Activated CD4-positive, alpha-beta memory T cell treated with anti-CD3 and anti-CD28 coated beads, Interleukin-2, amount 10 ng/mL, durations not matched to agents 7 days and 5 days (primary cell): ENCODE results near the gene PCNX4. TPM values are rescaled to one million over a fixed set of nuclear protein-coding genes. Genes with fewer than 3 reads are reported as not detected.

Experiments used
- CTCF ChIA-PET: fragments of 350-600 bp; sonication (Branson Sonifier 250); formaldehyde crosslinking; loops from one replicate; lab custom pipeline; 2021; ENCODE audit warnings: antibody characterized with exemption, inconsistent platforms; lab: Charles Lee
- POLR2A ChIA-PET: fragments of 350-600 bp; sonication (Branson Sonifier 250); formaldehyde crosslinking; loops from one replicate; lab custom pipeline; 2021; ENCODE audit warnings: antibody characterized with exemption; lab: Charles Lee
- DNase-seq: peaks from one replicate; pipeline ENCODE4 v3.0.0-alpha.2; 2020
- H3K27ac Mint-ChIP-seq: one replicate; pipeline ENCODE4 v1.8.0; 2021; ENCODE audit warnings: mild to moderate bottlenecking, mixed read lengths
- H3K27me3 Mint-ChIP-seq: one replicate; pipeline ENCODE4 v1.8.0; 2021; ENCODE audit warnings: mixed read lengths
- H3K36me3 Mint-ChIP-seq: one replicate; pipeline ENCODE4 v1.8.0; 2021; ENCODE audit warnings: low read depth, mixed read lengths
- H3K4me1 Mint-ChIP-seq: one replicate; pipeline ENCODE4 v1.8.0; 2021; ENCODE audit warnings: mixed read lengths
- H3K4me3 Mint-ChIP-seq: one replicate; pipeline ENCODE4 v1.8.0; 2021; ENCODE audit warnings: mild to moderate bottlenecking, mixed read lengths
- H3K9me3 Mint-ChIP-seq: one replicate; pipeline ENCODE4 v1.8.0; 2021; ENCODE audit warnings: mixed read lengths
- total RNA-seq, 2 experiments: library from RNA; stranded (reverse); gene quantifications; one replicate each; pipeline ENCODE4 v1.2.3, GENCODE V29; 2021

PCNX4 gene
- total RNA-seq, 2 experiments from 2014 or later: 32.6 to 34.7 TPM

DNA sequence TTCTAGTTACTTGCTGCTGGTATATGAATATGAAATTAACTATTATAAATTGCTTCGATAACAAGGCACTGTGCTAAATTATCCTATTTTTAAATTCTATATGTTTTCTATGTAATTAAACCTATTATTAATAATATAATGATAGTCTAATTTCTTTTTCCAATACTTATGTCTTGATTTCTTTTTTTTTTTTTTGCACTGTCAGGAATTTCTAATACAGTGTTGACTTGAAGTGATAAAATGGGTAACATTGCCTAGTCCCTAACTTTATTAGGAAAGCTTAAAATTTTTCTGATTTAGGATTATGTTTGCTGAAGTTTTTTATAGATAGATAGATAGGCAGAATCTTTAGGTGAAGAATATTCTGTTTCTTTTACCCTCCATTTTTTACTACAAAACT lies 87.1 kb downstream of the PCNX4 start:
- ChIA-PET CTCF (interaction anchor here (9.9 kb wide), 1 partner anchor 214 kb away, joined by 149 read pairs; no protein-coding TSS in a partner anchor), POLR2A (no interaction called here)
- Mint-ChIP-seq H3K4me1 (peaks cover 7% of the 10 kb centered on the region), H3K36me3 (no peaks in the 10 kb centered on the region), H3K27ac (no peak overlapping the region), H3K4me3 (no peak overlapping the region), H3K27me3 (no peaks in the 10 kb centered on the region), H3K9me3 (no peaks in the 10 kb centered on the region)
- DNase-seq: no peak

DNA sequence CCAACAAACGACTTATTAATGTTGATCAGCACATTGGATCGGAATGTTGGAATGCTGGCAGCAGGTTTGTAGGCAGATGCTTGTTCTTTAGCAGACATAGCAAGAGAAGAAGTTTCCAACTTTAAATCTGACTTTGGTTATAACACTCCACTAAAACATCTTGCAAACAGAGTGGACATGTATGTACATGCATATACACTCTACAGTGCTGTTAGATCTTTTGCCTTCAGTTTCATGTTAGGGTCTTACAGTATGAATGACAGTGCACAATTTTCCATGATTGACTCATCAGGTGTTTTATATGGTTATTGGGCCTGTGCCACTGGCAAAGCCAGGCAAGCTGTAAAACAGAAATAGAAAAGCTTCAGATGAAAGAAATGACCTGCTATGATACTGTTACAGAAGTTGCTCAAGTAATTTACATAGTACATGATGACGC lies 87.7 kb downstream of the PCNX4 start:
- Mint-ChIP-seq H3K4me1 (peaks cover 10% of the 10 kb centered on the region), H3K36me3 (no peaks in the 10 kb centered on the region), H3K27me3 (no peaks in the 10 kb centered on the region), H3K4me3 (no peak overlapping the region), H3K9me3 (no peaks in the 10 kb centered on the region), H3K27ac (no peak overlapping the region)
- POLR2A ChIA-PET: no interaction called here
- CTCF ChIA-PET: interaction anchor here (9.9 kb wide), 1 partner anchor 215 kb away, joined by 149 read pairs; no protein-coding TSS in a partner anchor
- DNase-seq: no peak

DNA sequence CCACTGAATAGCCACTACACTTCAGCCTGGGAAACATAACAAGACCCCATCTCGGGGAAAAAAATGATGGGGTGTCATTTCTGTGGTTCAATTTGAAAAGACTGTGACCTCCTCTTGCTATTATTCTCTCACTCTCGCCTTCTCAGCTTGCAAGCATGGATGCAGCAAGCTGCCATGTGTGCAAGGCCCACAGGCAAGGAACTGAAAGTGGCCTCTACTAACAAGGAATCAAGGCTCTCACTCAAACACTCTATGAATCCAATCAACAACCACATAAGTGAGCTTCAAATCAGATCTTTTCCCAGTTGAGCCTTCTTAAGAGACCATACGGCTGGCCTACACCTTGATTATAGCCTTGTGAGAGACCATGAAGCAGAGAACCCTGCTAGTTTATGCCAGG lies 91.4 kb downstream of the PCNX4 start:
- DNase-seq: no peak
- H3K9me3 Mint-ChIP-seq: no peaks in the 10 kb centered on the region
- peaks cover 12% of the 10 kb centered on the region for H3K4me1 Mint-ChIP-seq
- H3K4me3 Mint-ChIP-seq: no peak overlapping the region
- H3K27ac Mint-ChIP-seq: no peak overlapping the region
- H3K27me3 Mint-ChIP-seq: peaks cover 1% of the 10 kb centered on the region
- ChIA-PET CTCF (interaction anchor here (0.6 to 9.9 kb wide), 20 partner anchors 9 to 606 kb away, joined by 3 to 149 read pairs (median 4); partner anchors contain the start of genes DHRS7 and PPM1A), POLR2A (interaction anchor here (1.0 to 2.3 kb wide), 3 partner anchors 18 to 91 kb away, joined by 3 to 17 read pairs (median 5); partner anchors contain the start of genes DHRS7 and PCNX4)
- no peaks in the 10 kb centered on the region for H3K36me3 Mint-ChIP-seq

DNA sequence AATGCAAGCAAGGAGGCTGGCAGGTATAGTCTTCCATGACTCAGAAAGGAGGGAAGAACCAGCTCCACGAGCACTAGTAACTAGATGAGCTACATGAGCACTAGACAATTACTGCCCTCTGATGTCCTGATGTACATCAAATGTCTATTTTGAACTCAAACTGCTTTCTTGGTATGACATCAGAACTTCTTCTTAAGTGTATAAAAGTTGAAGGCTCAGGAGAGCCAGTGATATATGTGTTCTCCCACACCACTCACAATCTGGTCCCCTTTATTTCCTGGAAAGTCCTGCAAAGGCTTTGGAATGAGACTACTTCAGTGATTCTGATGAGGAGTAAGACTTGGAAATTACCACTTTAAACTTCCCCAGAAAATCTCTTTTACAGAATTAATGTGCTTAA lies 92.0 kb downstream of the PCNX4 start:
- Mint-ChIP-seq H3K4me3 (peak overlapping the region; percentile 45), H3K9me3 (no peaks in the 10 kb centered on the region), H3K36me3 (no peaks in the 10 kb centered on the region), H3K27me3 (peaks cover 1% of the 10 kb centered on the region), H3K27ac (peak overlapping the region; percentile 2), H3K4me1 (peaks cover 12% of the 10 kb centered on the region)
- CTCF ChIA-PET: interaction anchor here (0.6 to 9.9 kb wide), 21 partner anchors 10 to 606 kb away, joined by 3 to 149 read pairs (median 4); partner anchors contain the start of genes DHRS7 and PPM1A
- POLR2A ChIA-PET: interaction anchor here (0.6 to 2.3 kb wide), 6 partner anchors 19 to 219 kb away, joined by 3 to 17 read pairs (median 4); partner anchors contain the start of genes DHRS7, PCNX4 and PPM1A
- DNase-seq: no peak

DNA sequence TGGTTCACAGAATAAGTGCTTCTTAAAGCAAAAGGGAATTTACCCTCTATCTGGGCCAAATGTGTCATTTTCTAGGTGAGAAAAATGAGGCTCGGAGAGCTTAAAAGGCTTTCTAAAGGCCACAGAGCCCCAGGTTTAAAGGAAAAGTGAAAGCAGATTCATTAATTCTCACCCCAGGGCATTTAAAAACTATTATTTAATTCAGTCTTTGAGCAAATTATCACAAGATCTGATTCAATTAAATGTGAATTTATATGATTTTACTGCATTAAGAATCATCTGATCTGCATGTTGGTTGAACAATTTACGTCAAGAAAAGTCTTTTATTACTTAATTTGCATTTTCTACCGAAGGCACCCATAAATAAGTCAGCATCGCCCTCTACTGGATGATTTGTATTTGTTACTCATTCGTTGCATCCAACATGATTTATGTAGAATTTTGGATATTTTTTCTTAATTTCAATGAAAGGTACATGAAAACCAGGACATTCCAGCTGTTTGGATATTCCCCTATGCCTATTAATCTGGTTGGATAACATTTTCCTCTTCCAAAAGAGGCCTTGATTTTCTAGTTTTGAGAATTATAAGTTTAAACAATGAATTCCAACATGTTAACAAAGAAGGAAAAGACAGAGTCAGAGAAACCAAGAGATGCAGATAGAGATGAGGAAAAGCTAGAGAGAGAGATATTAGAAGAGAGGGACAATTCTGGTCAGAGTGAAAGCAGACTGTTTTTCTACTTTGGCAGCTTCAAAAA lies 92.6 kb downstream of the PCNX4 start:
- ChIA-PET POLR2A (interaction anchor here (0.6 to 2.3 kb wide), 8 partner anchors 20 to 220 kb away, joined by 3 to 17 read pairs (median 3); partner anchors contain the start of genes DHRS7, PCNX4 and PPM1A), CTCF (interaction anchor here (0.6 to 9.9 kb wide), 23 partner anchors 11 to 607 kb away, joined by 3 to 149 read pairs (median 3); partner anchors contain the start of genes DHRS7 and PPM1A)
- Mint-ChIP-seq H3K9me3 (no peaks in the 10 kb centered on the region), H3K4me3 (peak overlapping the region; percentile 45), H3K4me1 (peaks cover 12% of the 10 kb centered on the region), H3K36me3 (no peaks in the 10 kb centered on the region), H3K27ac (peak overlapping the region; percentile 2), H3K27me3 (peaks cover 1% of the 10 kb centered on the region)
- no peak for DNase-seq

DNA sequence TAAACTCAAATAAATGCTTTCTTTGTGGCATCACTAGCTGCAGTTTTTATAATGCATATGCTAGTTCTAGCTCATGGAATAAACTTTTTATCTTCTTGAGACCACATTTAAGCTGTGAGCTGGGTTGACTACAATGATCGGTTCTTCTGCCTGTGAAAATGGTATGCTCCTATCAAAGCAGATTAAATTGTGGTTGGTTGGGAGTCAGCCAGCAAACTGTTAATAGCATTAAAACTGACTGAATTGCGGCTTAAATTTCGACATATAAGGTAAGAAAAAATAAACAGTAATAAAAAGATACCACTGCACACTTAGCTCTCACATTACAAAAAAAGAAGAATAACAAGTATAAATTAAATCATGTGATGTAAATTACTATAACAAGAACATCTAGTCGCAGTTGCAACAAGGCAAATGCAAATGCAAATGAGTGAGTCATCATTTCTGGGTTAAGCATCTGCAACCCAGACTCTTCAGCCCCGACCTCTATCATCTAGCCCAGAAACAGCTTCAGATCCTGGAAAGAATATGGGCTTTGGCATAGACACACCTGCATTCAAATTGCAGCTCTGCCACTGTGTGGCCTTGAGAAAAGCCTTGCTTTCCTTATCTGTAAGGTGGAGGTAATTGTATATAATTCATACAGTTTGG lies 93.3 kb downstream of the PCNX4 start:
- DNase-seq: no peak
- CTCF ChIA-PET: interaction anchor here (0.6 to 9.9 kb wide), 13 partner anchors 11 to 608 kb away, joined by 3 to 149 read pairs (median 6); partner anchors contain the start of genes DHRS7 and PPM1A
- Mint-ChIP-seq H3K4me1 (peaks cover 12% of the 10 kb centered on the region), H3K27ac (no peak overlapping the region), H3K4me3 (no peak overlapping the region), H3K9me3 (no peaks in the 10 kb centered on the region), H3K27me3 (peaks cover 1% of the 10 kb centered on the region), H3K36me3 (no peaks in the 10 kb centered on the region)
- POLR2A ChIA-PET: interaction anchor here (0.6 to 2.3 kb wide), 6 partner anchors 20 to 221 kb away, joined by 3 to 17 read pairs (median 4); partner anchors contain the start of genes DHRS7 and PPM1A

DNA sequence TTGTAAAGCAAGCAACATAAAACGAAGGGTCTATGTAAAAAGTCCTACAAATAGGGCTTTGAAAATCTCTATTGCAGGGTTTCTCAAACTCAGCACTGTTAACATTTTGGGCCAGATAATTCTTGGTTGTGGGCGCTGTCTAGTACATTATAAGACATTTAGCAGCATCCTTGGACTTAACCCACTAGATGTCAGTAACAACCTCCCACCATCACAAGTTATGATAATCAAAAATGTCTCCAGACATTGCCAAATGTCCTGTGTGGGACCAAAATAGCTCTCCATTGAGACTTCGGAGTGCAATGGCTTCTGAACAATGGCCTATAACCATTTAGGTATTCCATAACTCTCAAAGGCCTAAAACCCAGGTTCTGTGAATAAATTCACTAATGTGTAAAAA lies 96.4 kb downstream of the PCNX4 start:
- Mint-ChIP-seq H3K27ac (no peak overlapping the region), H3K27me3 (peaks cover 1% of the 10 kb centered on the region), H3K4me1 (peaks cover 12% of the 10 kb centered on the region), H3K9me3 (no peaks in the 10 kb centered on the region), H3K36me3 (no peaks in the 10 kb centered on the region), H3K4me3 (no peak overlapping the region)
- DNase-seq: no peak
- POLR2A ChIA-PET: interaction anchor here (0.6 kb wide), 1 partner anchor 61 kb away, joined by 3 read pairs; the partner anchor contains the start of gene PPM1A
- CTCF ChIA-PET: interaction anchor here (9.9 kb wide), 1 partner anchor 224 kb away, joined by 149 read pairs; no protein-coding TSS in a partner anchor

DNA sequence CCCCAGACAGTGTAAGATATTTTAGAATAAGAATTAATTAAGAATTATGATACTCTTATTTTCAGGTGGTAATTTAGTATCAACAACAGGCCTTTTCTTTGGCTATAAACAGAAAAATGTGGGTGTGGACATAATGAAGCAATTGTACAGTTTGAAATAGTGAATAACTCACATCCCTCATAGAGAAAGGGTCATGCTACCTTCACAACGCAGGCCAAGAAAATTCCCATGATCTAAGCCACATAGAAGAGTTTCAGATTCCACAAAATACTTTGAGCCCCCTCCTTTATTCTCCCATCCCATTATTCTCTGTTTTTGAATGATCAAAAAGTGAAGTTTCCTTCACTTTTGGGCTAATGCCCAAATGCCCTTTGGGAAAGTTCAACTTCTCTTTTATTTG lies 97.0 kb downstream of the PCNX4 start:
- ChIA-PET CTCF (no interaction called here), POLR2A (interaction anchor here (1.2 kb wide), 1 partner anchor 24 kb away, joined by 3 read pairs; the partner anchor contains the start of gene DHRS7)
- peaks cover 6% of the 10 kb centered on the region for H3K4me1 Mint-ChIP-seq
- no peaks in the 10 kb centered on the region for H3K36me3 Mint-ChIP-seq
- DNase-seq: no peak
- peaks cover 1% of the 10 kb centered on the region for H3K27me3 Mint-ChIP-seq
- no peak overlapping the region for H3K4me3 Mint-ChIP-seq
- H3K9me3 Mint-ChIP-seq: no peaks in the 10 kb centered on the region
- no peak overlapping the region for H3K27ac Mint-ChIP-seq

DNA sequence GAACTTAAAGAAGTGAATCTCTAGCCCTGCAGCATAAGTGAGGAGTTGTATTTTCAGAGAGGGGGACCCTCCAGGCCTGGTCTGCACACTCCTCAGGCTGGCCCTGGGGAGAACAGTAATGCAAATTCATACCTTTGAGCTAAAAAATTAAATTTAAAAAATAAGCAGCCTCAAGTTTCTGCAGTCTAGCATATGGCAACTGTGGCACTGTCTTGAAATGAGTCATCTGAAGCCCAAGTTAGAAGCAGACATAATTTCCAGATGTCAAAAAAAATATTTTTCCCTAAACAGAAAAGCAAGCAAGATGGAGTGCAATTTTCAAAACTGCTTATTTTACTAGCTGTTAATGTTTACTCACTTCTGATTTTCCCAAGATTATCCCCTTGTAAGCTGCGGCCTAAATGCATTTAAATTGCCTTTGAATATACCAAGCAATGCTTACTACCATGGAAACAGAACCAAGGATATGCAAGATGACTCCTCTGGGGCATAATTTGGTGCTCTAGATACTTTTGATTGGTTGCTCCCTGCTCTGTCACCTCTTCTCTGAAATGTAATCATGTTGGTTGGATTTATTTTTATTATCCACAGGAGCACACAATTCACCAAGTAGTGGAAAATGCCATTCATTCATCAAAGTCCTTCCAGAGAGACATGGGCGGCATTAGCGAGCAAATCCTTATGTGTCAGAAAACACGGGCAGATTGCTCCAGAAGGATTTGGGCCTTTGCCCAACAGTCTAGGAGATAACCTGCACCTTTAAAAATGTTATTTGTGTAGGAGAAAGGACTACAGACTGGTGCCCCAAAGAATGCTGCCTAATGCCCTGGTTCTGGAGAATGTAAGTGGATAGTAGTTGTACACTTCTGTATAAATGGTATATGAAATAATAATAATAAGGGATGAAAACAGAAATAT lies 98.5 kb downstream of the PCNX4 start:
- POLR2A ChIA-PET: interaction anchor here (1.0 to 1.2 kb wide), 2 partner anchors 25 to 110 kb away, joined by 3 read pairs; partner anchors contain the start of gene DHRS7

DNA sequence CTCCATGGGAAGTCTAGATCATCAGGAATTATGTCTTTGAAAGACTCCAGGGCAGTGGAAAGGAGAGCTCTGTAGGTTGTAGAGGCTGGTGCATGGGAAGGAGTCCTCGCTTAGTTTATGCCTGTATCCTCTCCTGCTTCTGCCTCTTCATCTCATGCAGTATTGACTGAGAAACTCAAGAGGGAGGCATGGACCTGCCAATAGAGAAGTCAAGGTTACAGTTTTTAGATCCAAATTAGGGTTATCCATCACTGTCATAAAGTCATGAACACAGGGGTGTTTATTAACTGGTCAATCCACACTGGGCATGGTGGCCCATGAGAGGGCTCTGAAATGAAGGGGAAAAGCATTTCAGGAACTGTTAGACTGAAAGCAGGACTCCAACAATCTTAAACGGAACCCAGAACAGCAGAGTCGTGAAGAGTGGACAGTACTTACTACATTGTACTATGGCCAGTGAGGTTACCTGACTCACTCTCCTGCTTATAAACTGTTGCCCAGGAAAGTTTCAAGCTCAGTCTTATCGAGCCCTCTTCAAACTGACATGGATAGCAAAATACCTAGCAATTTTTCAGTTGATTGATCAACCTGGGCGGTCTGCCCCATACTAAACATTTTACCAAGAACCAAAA lies 103.6 kb downstream of the PCNX4 start:
- Mint-ChIP-seq H3K36me3 (no peaks in the 10 kb centered on the region), H3K4me1 (peaks cover 4% of the 10 kb centered on the region), H3K9me3 (no peaks in the 10 kb centered on the region), H3K27me3 (peaks cover 3% of the 10 kb centered on the region), H3K4me3 (no peak overlapping the region), H3K27ac (no peak overlapping the region)
- ChIA-PET POLR2A (no interaction called here), CTCF (interaction anchor here (0.7 to 1.0 kb wide), 3 partner anchors 30 to 71 kb away, joined by 3 read pairs; no protein-coding TSS in a partner anchor)
- DNase-seq: no peak

More for the DNA sequence above, 98.5 kb downstream of the PCNX4 start:
- Mint-ChIP-seq H3K36me3 (no peaks in the 10 kb centered on the region), H3K9me3 (no peaks in the 10 kb centered on the region), H3K27ac (no peak overlapping the region), H3K4me3 (no peak overlapping the region), H3K4me1 (no peaks in the 10 kb centered on the region), H3K27me3 (peaks cover 1% of the 10 kb centered on the region)
- CTCF ChIA-PET: interaction anchor here (0.9 kb wide), 1 partner anchor 141 kb away, joined by 3 read pairs; no protein-coding TSS in a partner anchor
- DNase-seq: no peak

DNA sequence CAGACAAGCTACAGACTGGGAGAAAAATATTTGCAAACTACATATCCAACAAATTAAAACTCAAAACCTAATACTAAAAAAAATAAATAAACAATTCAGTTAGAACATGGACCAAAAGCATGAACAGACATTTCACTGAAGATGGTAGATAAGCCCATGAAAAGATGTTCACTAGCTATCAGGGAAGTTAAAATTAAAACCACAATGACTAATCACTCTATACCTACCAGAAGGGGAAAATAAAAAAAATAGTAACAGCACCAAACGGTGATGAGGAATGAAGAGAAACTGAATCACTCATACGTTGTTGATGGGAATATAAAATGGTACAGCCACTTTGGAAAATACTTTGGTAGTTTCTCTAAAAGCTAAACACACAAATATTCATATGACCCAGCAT lies 104.6 kb downstream of the PCNX4 start:
- no peak overlapping the region for H3K27ac Mint-ChIP-seq

More for the DNA sequence above, 104.6 kb downstream of the PCNX4 start:
- Mint-ChIP-seq H3K4me1 (peaks cover 4% of the 10 kb centered on the region), H3K9me3 (no peaks in the 10 kb centered on the region), H3K4me3 (no peak overlapping the region), H3K27me3 (peaks cover 4% of the 10 kb centered on the region), H3K36me3 (no peaks in the 10 kb centered on the region)
- ChIA-PET POLR2A (no interaction called here), CTCF (interaction anchor here (0.7 to 1.1 kb wide), 4 partner anchors 12 to 70 kb away, joined by 3 to 6 read pairs (median 3); no protein-coding TSS in a partner anchor)
- DNase-seq: no peak
